PFSK-1 (cell line): ENCODE data around the gene PIEZO2.

ENCODE experiments used
- FOXP2 ChIP-seq: optimal IDR thresholded peaks from 2 replicates; pipeline ENCODE3; 2011; ENCODE audit warnings: borderline replicate concordance, control low read depth, inconsistent platforms; ENCODE audit not compliant: insufficient read depth; ENCODE audit errors: extremely low read length, extremely low read depth
- POLR2AphosphoS5 ChIP-seq: IDR thresholded peaks from 2 replicates; pipeline ENCODE4 v1.6.1; 2012; ENCODE audit warnings: low read depth, mild to moderate bottlenecking, control low read depth, low read length, moderate library complexity
- SIN3A ChIP-seq: IDR thresholded peaks from 2 replicates; pipeline ENCODE4 v1.6.1; 2012; ENCODE audit warnings: mild to moderate bottlenecking, low read length, moderate library complexity, borderline replicate concordance; ENCODE audit not compliant: insufficient read depth
- TAF1 ChIP-seq: IDR thresholded peaks from 2 replicates; pipeline ENCODE4 v1.6.1; 2012; ENCODE audit warnings: low read length, control low read depth, borderline replicate concordance; ENCODE audit not compliant: insufficient read depth
- TF ChIP-seq, protein P1 (sequence below), 2 experiments: IDR thresholded peaks; 2 replicates each; pipeline versions ENCODE4 v1.6.1 to v1.8.0; 2011 to 2012; ENCODE audit warnings: low read depth in 2 of 2, low read length in 2 of 2, control low read depth in 1 of 2, inconsistent platforms in 1 of 2, mild to moderate bottlenecking in 1 of 2, moderate library complexity in 1 of 2; ENCODE audit not compliant: insufficient read depth in 1 of 2

PIEZO2 gene

DNA sequence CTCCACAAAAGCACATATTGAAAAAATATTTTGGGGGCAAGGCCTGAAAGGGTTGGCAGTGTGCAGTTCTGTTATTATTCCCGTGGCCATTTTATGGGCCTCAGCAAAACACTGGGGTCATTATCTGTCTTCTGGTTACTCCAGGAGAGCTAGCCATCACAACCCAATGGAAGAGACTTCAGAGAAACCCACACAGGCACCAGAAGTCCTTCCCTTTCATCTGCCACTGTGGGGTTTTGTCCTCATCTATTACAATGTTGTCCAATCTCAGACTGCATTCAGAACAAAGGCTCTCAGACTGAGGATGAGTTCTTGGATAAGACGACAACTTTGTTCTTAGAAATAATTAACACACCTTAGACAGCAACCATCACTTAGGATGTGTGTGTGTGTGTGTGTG lies 98.4 kb downstream of the PIEZO2 start:
- TF ChIP-seq, protein P1, sequence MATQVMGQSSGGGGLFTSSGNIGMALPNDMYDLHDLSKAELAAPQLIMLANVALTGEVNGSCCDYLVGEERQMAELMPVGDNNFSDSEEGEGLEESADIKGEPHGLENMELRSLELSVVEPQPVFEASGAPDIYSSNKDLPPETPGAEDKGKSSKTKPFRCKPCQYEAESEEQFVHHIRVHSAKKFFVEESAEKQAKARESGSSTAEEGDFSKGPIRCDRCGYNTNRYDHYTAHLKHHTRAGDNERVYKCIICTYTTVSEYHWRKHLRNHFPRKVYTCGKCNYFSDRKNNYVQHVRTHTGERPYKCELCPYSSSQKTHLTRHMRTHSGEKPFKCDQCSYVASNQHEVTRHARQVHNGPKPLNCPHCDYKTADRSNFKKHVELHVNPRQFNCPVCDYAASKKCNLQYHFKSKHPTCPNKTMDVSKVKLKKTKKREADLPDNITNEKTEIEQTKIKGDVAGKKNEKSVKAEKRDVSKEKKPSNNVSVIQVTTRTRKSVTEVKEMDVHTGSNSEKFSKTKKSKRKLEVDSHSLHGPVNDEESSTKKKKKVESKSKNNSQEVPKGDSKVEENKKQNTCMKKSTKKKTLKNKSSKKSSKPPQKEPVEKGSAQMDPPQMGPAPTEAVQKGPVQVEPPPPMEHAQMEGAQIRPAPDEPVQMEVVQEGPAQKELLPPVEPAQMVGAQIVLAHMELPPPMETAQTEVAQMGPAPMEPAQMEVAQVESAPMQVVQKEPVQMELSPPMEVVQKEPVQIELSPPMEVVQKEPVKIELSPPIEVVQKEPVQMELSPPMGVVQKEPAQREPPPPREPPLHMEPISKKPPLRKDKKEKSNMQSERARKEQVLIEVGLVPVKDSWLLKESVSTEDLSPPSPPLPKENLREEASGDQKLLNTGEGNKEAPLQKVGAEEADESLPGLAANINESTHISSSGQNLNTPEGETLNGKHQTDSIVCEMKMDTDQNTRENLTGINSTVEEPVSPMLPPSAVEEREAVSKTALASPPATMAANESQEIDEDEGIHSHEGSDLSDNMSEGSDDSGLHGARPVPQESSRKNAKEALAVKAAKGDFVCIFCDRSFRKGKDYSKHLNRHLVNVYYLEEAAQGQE (IDR thresholded peaks at IDR 0.05; ENCODE audit: insufficient read depth in 1 of 2, low read depth in 2 of 2, low read length in 2 of 2): no peak
- TF ChIP-seq POLR2AphosphoS5 (no peak), TAF1 (no peak), FOXP2 (no peak), SIN3A (no peak)

DNA sequence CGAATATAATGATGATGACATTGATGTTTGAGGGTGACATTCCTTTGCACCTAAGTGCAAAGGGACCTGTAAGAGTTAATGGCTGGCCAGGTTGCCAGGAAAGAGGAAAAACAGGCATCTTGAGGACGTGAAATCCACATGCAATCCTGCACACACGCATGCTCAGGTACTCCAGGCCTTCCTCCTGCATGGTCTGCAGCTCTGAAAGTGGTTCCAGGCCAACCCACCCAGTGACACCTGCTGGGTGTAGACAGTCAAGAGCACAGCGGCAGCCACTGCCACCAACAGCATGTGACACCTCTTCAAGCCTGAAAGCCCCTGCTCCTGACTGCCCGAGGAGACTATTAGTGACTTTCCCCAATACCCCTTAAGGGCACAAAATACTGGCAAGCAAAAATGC lies 101.6 kb downstream of the PIEZO2 start:
- no peak for TF ChIP-seq FOXP2
- TF ChIP-seq, protein P1 (IDR thresholded peaks at IDR 0.05; ENCODE audit: insufficient read depth in 1 of 2, low read depth in 2 of 2, low read length in 2 of 2): no peak
- no peak for TF ChIP-seq SIN3A
- TF ChIP-seq TAF1: no peak
- TF ChIP-seq POLR2AphosphoS5: no peak

DNA sequence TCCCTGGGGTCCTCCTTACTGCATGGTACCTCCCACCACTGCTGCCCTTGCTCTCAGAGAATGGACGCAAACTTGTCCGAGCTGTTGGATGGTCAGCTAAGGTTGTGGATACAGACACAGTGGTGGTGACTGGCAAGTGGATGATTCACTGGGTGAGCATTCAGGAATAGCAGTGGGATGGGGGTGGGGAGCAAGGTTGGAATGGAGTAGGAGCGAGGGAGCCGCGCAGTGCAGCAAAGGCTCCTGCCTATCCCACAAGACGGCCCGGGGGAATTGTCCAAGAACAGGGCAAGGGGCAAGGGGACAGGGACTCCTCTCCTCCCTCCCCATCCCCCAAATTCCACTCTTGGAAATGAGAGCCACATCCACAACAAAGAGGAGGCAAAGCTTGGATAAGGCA lies 102.2 kb downstream of the PIEZO2 start:
- TF ChIP-seq FOXP2: no peak
- TF ChIP-seq SIN3A: no peak
- no peak for TF ChIP-seq TAF1
- TF ChIP-seq POLR2AphosphoS5: no peak
- TF ChIP-seq, protein P1 (IDR thresholded peaks at IDR 0.05; ENCODE audit: insufficient read depth in 1 of 2, low read depth in 2 of 2, low read length in 2 of 2): no peak

DNA sequence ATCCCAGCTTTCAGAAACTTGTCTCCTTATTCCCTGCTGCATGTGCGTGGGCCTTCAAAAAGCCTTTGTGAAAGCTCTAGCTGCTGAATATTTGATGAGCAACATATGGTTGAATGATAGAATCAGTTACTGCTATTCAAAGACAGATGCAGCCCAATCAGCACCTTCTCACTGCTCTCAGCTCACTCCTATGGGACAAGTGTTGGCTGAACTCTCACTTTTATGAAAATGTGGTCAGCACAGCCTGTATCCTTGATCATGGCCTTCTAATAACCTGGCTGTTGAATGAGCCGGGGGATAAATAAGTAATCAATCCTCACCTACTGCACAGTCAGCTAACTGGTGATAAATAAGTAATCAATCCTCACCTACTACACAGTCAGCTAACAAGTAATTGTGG lies 103.2 kb downstream of the PIEZO2 start:
- TF ChIP-seq TAF1 (no peak), POLR2AphosphoS5 (no peak), SIN3A (no peak), FOXP2 (no peak)
- TF ChIP-seq, protein P1 (IDR thresholded peaks at IDR 0.05; ENCODE audit: insufficient read depth in 1 of 2, low read depth in 2 of 2, low read length in 2 of 2): no peak

DNA sequence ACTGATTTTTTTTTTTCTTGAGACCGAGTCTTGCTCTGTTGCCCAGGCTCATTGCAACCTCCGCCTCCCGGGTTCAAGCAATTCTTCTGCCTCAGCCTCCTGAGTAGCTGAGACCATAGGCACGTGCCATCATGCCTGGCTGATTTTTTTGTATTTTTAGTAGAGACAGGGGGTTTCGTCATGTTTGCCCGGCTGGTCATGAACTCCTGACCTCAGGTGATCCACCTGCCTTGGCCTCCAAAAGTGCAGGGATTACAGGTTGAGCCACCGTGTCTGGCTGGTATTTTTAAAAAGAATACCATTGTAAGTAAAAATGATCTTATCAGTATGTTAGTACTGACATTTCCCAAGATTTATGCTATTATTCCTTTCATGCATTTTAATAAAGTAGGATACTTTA lies 105.7 kb downstream of the PIEZO2 start:
- TF ChIP-seq POLR2AphosphoS5: no peak
- TF ChIP-seq, protein P1 (IDR thresholded peaks at IDR 0.05; ENCODE audit: insufficient read depth in 1 of 2, low read depth in 2 of 2, low read length in 2 of 2): no peak
- TF ChIP-seq TAF1: no peak
- TF ChIP-seq SIN3A: no peak
- TF ChIP-seq FOXP2: no peak
